ENCODE data around the gene CNTNAP2. TPM values are rescaled to one million over a fixed set of nuclear protein-coding genes. Genes with fewer than 3 reads are reported as not detected.

CNTNAP2 gene
- total RNA-seq, 1 experiment from 2014 or later: 64.5 TPM

- H3K27ac Mint-ChIP-seq: no peak overlapping the region
Measured at GRCh38 chr7:146214842-146215241, 98.2 kb downstream of the CNTNAP2 start.

More at GRCh38 chr7:146214842-146215241, 98.2 kb downstream of the CNTNAP2 start:
- Histone ChIP-seq H3K79me1 (ENCODE audit: insufficient read depth, low read depth, low read length, poor library complexity, severe bottlenecking) (no peaks in the 10 kb centered on the region), H3K14ac (ENCODE audit: insufficient read depth, low read length) (no peak overlapping the region), H3K23ac (ENCODE audit: insufficient read length, low read depth, low read length) (no peak overlapping the region), H4K91ac (ENCODE audit: insufficient read length, low read depth, low read length) (no peak overlapping the region), H3K9ac (ENCODE audit: extremely low read depth, insufficient read length, low read length) (no peak overlapping the region), H4K8ac (replicated peaks; ENCODE audit: insufficient read length, low read depth, low read length) (no peak overlapping the region), H3K27me3 (ENCODE audit: insufficient read depth, low read length) (no peaks in the 10 kb centered on the region), H3K79me2 (ENCODE audit: insufficient read depth, low read length) (no peaks in the 10 kb centered on the region), H3K18ac (ENCODE audit: insufficient read length, low read depth, low read length) (no peak overlapping the region), H3K27ac (ENCODE audit: insufficient read length, low read depth, low read length) (no peak overlapping the region), H2AFZ (ENCODE audit: low read length) (no peak overlapping the region), H3K4ac (ENCODE audit: low read depth, low read length) (no peak overlapping the region), H3K9me3 (ENCODE audit: control insufficient read depth, low read depth, low read length) (no peaks in the 10 kb centered on the region), H2BK15ac (ENCODE audit: low read depth, low read length) (no peak overlapping the region), H2BK120ac (ENCODE audit: low read depth, low read length, poor library complexity, severe bottlenecking) (no peak overlapping the region), H3K56ac (ENCODE audit: insufficient read length, low read depth, low read length) (no peak overlapping the region), H2BK12ac (ENCODE audit: insufficient read length, low read depth, low read length) (no peak overlapping the region), H2BK20ac (ENCODE audit: low read depth, low read length, poor library complexity, severe bottlenecking) (no peak overlapping the region), H2AK5ac (ENCODE audit: insufficient read length, low read length) (no peak overlapping the region), H3K4me2 (ENCODE audit: insufficient read depth, insufficient read length, low read length) (no peak overlapping the region), H4K5ac (ENCODE audit: insufficient read length, low read depth, low read length) (no peak overlapping the region), H4K20me1 (ENCODE audit: control insufficient read depth, insufficient read depth, insufficient read length) (no peaks in the 10 kb centered on the region), H2BK5ac (ENCODE audit: insufficient read length, low read length) (no peak overlapping the region), H3K23me2 (ENCODE audit: insufficient read length, low read depth, low read length, poor library complexity, severe bottlenecking) (no peaks in the 10 kb centered on the region), H3T11ph (ENCODE audit: low read length) (no peak overlapping the region), H3K4me1 (ENCODE audit: insufficient read depth, low read length) (no peaks in the 10 kb centered on the region)
- DNase-seq: no peak
- TF ChIP-seq CTCF (conservative IDR thresholded peaks at IDR 0.05): no peak
- no peak overlapping the region for H3K4me3 Mint-ChIP-seq
- H3K9me3 Mint-ChIP-seq: no peaks in the 10 kb centered on the region
- peaks cover 0 to 10% (median 7%) of the 10 kb centered on the region in 3 experiments; a peak in 6 of 7 replicates for H3K36me3 Mint-ChIP-seq (ENCODE audit: insufficient read depth in 1 of 3, low read depth in 3 of 3)
- WGBS (ENCODE audit: extremely low coverage, insufficient read length, low lambda C conversion rate): no CpG with 5 or more reads among the region's 4 CpGs
- no peaks in the 10 kb centered on the region for H3K4me1 Mint-ChIP-seq
- H3K27me3 Mint-ChIP-seq (ENCODE audit: low read depth): no peaks in the 10 kb centered on the region
